Right lobe of liver (tissue), 6 donors: ENCODE results near the gene GPR15LG. TPM values are rescaled to one million over a fixed set of nuclear protein-coding genes. Genes with fewer than 3 reads are reported as not detected.
"Not testable (repeated sequence)": the region's sequence is repeated elsewhere in the genome, so short reads cannot be mapped to it uniquely, and the experiment has no call there.

Experiments used
- ATAC-seq, 4 donors: fragments of 200-7000 bp; cut with Tn5 transposase; one replicate each; pipeline ENCODE4 v1.9.1; 2020; ENCODE audit warnings: mild to moderate bottlenecking in 4 of 4, moderate library complexity in 4 of 4
- DNase-seq, 3 donors: peaks; one replicate each; pipeline ENCODE4 v3.0.0-alpha.2; 2020
- H3K27ac ChIP-seq, 3 donors: fragments of 200-600 bp; one replicate each; pipeline ENCODE4 v1.8.0; 2022
- H3K27me3 ChIP-seq, 2 donors: fragments of 200-600 bp; one replicate each; pipeline ENCODE4 v1.8.0; 2022
- H3K36me3 ChIP-seq, 4 donors: fragments of 200-600 bp; sonication (generic) in 1 of 4; one replicate each; pipeline versions ENCODE4 v1.5.1 to v1.8.0; 2017 to 2022; ENCODE audit warnings: control low read depth in 1 of 4
- H3K4me1 ChIP-seq, 4 donors: fragments of 200-600 bp; sonication (generic) in 1 of 4; one replicate each; pipeline versions ENCODE4 v1.5.1 to v1.8.0; 2017 to 2022; ENCODE audit warnings: control low read depth in 1 of 4
- H3K4me3 ChIP-seq, 3 donors: fragments of 200-600 bp; one replicate each; pipeline ENCODE4 v1.8.0; 2022
- H3K9me3 ChIP-seq, 4 donors: fragments of 200-600 bp; sonication (generic) in 1 of 4; one replicate each; pipeline versions ENCODE4 v1.5.1 to v1.8.0; 2017 to 2022; ENCODE audit warnings: control low read depth in 1 of 4
- CTCF ChIP-seq, 4 donors: fragments of 200-600 bp in 3 of 4; fragments of 450-650 bp in 1 of 4; IDR thresholded peaks; one replicate each; pipeline versions ENCODE4 v1.5.1 to v1.8.0; 2016 to 2022; ENCODE audit warnings: antibody characterized with exemption in 4 of 4, mild to moderate bottlenecking in 2 of 4
- POLR2A ChIP-seq: fragments of 450-650 bp; IDR thresholded peaks from one replicate; pipeline ENCODE4 v1.6.1; 2017; ENCODE audit warnings: antibody characterized with exemption, mild to moderate bottlenecking
- WGBS: methylation state at CpG from one replicate; pipeline ENCODE4 v1.1.6; 2018; ENCODE audit warnings: low coverage, low lambda C conversion rate; ENCODE audit not compliant: insufficient coverage; ENCODE audit errors: missing lambda C conversion rate; 5-methylcytosine and 5-hydroxymethylcytosine counted together
- intact Hi-C, 2 donors: fragments of 100-400 bp; cut with DNase I; formaldehyde crosslinking; loops; one replicate each; pipeline versions ENCODE4 v1.11.2 to v1.14.1; 2022
- total RNA-seq, 6 experiments: library from RNA; depleted of rRNA in 2 of 6; stranded (reverse); fragments of >200 nt in 2 of 6; fragmentation: NEBNext Ultra II Directional in 3 of 6; extraction: Animal tissue kit (Norgen Biotek cat#: 25700) in 3 of 6; gene quantifications; one replicate each; pipeline versions ENCODE4 v1.1.0 to v1.2.4, GENCODE V29; 2016 to 2023
- donor health status: DM: no; HTN: yes; CAD: no.
- donor health status: DM: no; HTN: no; CAD: no.
- donor health status: DM: no; HTN: no; CAD: no.
- donor health status: DM: no; HTN: yes; CAD: no.
- donor health status: DM: no; HTN: yes; CAD: no.

GPR15LG gene
- total RNA-seq, 6 experiments from 2014 or later, result not detected

- Histone ChIP-seq H3K27me3 (no peaks in the 10 kb centered on the region), H3K9me3 (no peaks in the 10 kb centered on the region), H3K27ac (no peak overlapping the region), H3K36me3 (no peaks in the 10 kb centered on the region), H3K4me1 (no peaks in the 10 kb centered on the region), H3K4me3 (no peak overlapping the region)
- no peak for DNase-seq
- TF ChIP-seq POLR2A (no peak), CTCF (IDR thresholded peaks at IDR 0.05) (no peak)
- WGBS, result 37% methylated on average over 6 of the region's 6 CpGs
- intact Hi-C loops, result no loop called here
- ATAC-seq, result no peak
Observed at GRCh38 chr10:84160663-84161362, 12.8 kb upstream of the GPR15LG start.

GRCh38 chr10:84163996-84164395 lies 9.6 kb upstream of the GPR15LG start:
- WGBS, result 45% methylated on average over 2 of the region's 2 CpGs
- intact Hi-C loops, result no loop called here
- ATAC-seq (no peak), DNase-seq (no peak)
- H3K27me3 ChIP-seq, result no peaks in the 10 kb centered on the region
- no peak overlapping the region for H3K4me3 ChIP-seq
- H3K27ac ChIP-seq, result no peak overlapping the region
- no peaks in the 10 kb centered on the region for H3K36me3 ChIP-seq
- H3K4me1 ChIP-seq, result no peaks in the 10 kb centered on the region
- no peaks in the 10 kb centered on the region for H3K9me3 ChIP-seq
- TF ChIP-seq CTCF (IDR thresholded peaks at IDR 0.05), result no peak
- no peak for TF ChIP-seq POLR2A

GRCh38 chr10:84164442-84164841 lies 9.2 kb upstream of the GPR15LG start:
- Histone ChIP-seq H3K27ac (no peak overlapping the region), H3K4me1 (no peaks in the 10 kb centered on the region), H3K4me3 (no peak overlapping the region), H3K36me3 (no peaks in the 10 kb centered on the region), H3K9me3 (no peaks in the 10 kb centered on the region), H3K27me3 (no peaks in the 10 kb centered on the region)
- ATAC-seq, result no peak
- intact Hi-C loops, result no loop called here
- no peak for DNase-seq
- TF ChIP-seq POLR2A (no peak), CTCF (IDR thresholded peaks at IDR 0.05) (no peak)
- 27% methylated on average over 2 of the region's 2 CpGs for WGBS

GRCh38 chr10:84166620-84167288 lies 6.8 kb upstream of the GPR15LG start:
- no peak for DNase-seq
- TF ChIP-seq CTCF (IDR thresholded peaks at IDR 0.05) (no peak), POLR2A (no peak)
- H3K27me3 ChIP-seq, result no peaks in the 10 kb centered on the region
- intact Hi-C loops, result no loop called here
- no peaks in the 10 kb centered on the region for H3K36me3 ChIP-seq
- H3K4me3 ChIP-seq, result no peak overlapping the region
- no peaks in the 10 kb centered on the region for H3K9me3 ChIP-seq
- ATAC-seq, result no peak
- WGBS, result no CpG with 5 or more reads among the region's 4 CpGs
- no peak overlapping the region for H3K27ac ChIP-seq
- no peaks in the 10 kb centered on the region for H3K4me1 ChIP-seq

GRCh38 chr10:84167289-84167653 lies 6.3 kb upstream of the GPR15LG start:
- H3K4me3 ChIP-seq, H3K27ac ChIP-seq, H3K4me1 ChIP-seq, ATAC-seq, H3K27me3 ChIP-seq, DNase-seq, H3K9me3 ChIP-seq, H3K36me3 ChIP-seq, intact Hi-C loops: not testable (repeated sequence)
- no CpG with 5 or more reads among the region's 2 CpGs for WGBS

GRCh38 chr10:84168382-84168781 lies 5.2 kb upstream of the GPR15LG start:
- DNase-seq, H3K36me3 ChIP-seq, ATAC-seq, H3K4me3 ChIP-seq, H3K27ac ChIP-seq, intact Hi-C loops, H3K27me3 ChIP-seq, H3K4me1 ChIP-seq, H3K9me3 ChIP-seq: not testable (repeated sequence)
- WGBS, result 88% methylated on average over 10 of the region's 10 CpGs

- H3K36me3 ChIP-seq, ATAC-seq, H3K9me3 ChIP-seq, intact Hi-C loops, H3K27ac ChIP-seq, H3K4me1 ChIP-seq, DNase-seq, H3K4me3 ChIP-seq, H3K27me3 ChIP-seq: not testable (repeated sequence)
- 61% methylated on average over 2 of the region's 2 CpGs for WGBS
Observed at GRCh38 chr10:84171237-84171636, 2.4 kb upstream of the GPR15LG start.
